ENCODE measurements around the gene GRAMD2B. TPM values are rescaled to one million over a fixed set of nuclear protein-coding genes. Genes with fewer than 3 reads are reported as not detected.

The GRAMD2B gene
- total and polyA plus RNA-seq, 9 donors, result 19.2 to 99.0 (median 32.2) TPM

DNA sequence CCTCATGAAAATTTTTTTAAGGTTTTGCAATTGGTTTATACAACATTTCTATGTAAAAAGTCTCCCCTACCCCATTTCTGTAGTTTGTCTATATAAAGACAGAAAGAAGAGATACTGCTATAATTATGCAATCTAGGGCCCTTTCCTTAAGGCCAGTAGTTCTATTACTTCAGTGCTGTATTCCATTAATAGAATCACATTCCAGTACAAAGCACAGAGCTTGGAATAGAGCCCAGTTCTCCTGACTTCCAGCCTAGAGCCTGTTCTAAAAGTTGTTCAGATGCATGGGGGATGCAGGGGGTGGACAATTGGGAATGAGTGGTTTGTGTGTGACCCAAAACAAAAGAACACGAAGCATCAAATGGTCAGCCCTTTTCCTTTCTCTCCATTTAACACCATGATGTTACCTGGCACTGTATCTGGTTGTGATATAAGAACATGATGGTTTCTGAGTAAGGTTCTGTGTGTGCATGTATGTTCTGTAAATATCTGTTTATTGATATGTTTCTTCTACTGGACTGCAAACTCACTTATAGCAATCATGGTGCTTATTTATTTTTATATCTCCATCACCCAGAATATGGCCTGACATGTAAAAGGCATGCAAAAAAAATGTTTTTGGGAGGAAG is 8.2 kb upstream of the GRAMD2B start:
- Histone ChIP-seq H3K27me3 (no peaks in the 10 kb centered on the region), H3K36me3 (no peaks in the 10 kb centered on the region), H3K9me3 (no peaks in the 10 kb centered on the region), H3K4me1 (ENCODE audit: insufficient read depth) (peaks cover 10% of the 10 kb centered on the region), H3K27ac (peak overlapping the region in 1 of 2 donors; percentile 47), H3K4me3 (no peak overlapping the region)
- TF ChIP-seq EP300 (IDR thresholded peaks at IDR 0.05) (no peak), POLR2A (IDR thresholded peaks at IDR 0.05) (no peak), CTCF (IDR thresholded peaks at IDR 0.05) (no peak)
- 3 to 8% (median 5%) methylated on average over 1 of the region's 1 CpG for WGBS, 3 donors
- intact Hi-C loops (cut with DNase I), result loop anchor here in 1 of 4 donors (5.0 to 10.0 kb wide), 2 partner anchors 60 to 122 kb away; no protein-coding TSS in a partner anchor
- peak; percentile 37 to 68 (median 47) for DNase-seq

DNA sequence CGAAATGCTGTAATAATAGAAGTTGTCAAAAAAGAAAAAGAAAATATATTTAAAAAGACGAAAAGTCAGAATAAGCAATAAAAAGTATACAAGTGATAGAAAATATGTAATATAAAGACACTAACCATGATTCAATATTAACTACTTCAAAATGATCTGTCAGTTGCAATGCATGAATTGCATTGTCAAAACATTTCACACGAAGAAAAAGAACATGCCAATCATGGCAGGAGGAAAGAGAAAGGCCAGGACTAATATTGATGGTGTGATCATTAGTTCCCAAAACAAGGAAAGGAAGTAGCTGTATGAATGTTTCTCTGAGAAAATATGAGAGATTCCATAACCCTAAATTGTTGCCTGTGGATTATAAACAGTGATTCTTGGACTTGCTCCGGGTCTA is 7.4 kb upstream of the GRAMD2B start:
- intact Hi-C loops (cut with DNase I), result loop anchor here in 1 of 4 donors (5.0 to 10.0 kb wide), 2 partner anchors 61 to 122 kb away; no protein-coding TSS in a partner anchor
- peak overlapping the region in 1 of 2 donors; percentile 47 for H3K27ac ChIP-seq
- no peak for DNase-seq

GRCh38 chr5:126416266-126416925 is 6.8 kb upstream of the GRAMD2B start:
- WGBS, 3 donors, result 74 to 90% (median 84%) methylated on average over 4 of the region's 4 CpGs
- TF ChIP-seq EP300 (IDR thresholded peaks at IDR 0.05), result no peak
- TF ChIP-seq POLR2A (IDR thresholded peaks at IDR 0.05), result no peak
- no peak for TF ChIP-seq CTCF (IDR thresholded peaks at IDR 0.05)
- no peaks in the 10 kb centered on the region for H3K27me3 ChIP-seq
- H3K9me3 ChIP-seq, result no peaks in the 10 kb centered on the region
- DNase-seq, result no peak
- H3K27ac ChIP-seq, result peak overlapping the region in 1 of 2 donors; percentile 47
- intact Hi-C loops (cut with DNase I), result loop anchor here in 1 of 4 donors (5.0 to 10.0 kb wide), 2 partner anchors 62 to 121 kb away; no protein-coding TSS in a partner anchor
- peaks cover 10% of the 10 kb centered on the region for H3K4me1 ChIP-seq (ENCODE audit: insufficient read depth)
- H3K4me3 ChIP-seq, result no peak overlapping the region
- H3K36me3 ChIP-seq, result no peaks in the 10 kb centered on the region

More for the DNA sequence above, 7.4 kb upstream of the GRAMD2B start:
- Histone ChIP-seq H3K27me3 (no peaks in the 10 kb centered on the region), H3K4me3 (no peak overlapping the region), H3K4me1 (ENCODE audit: insufficient read depth) (peaks cover 10% of the 10 kb centered on the region), H3K9me3 (no peaks in the 10 kb centered on the region), H3K36me3 (no peaks in the 10 kb centered on the region)
- 53 to 60% (median 56%) methylated on average over 4 of the region's 4 CpGs for WGBS, 3 donors
- TF ChIP-seq POLR2A (IDR thresholded peaks at IDR 0.05), result no peak
- TF ChIP-seq EP300 (IDR thresholded peaks at IDR 0.05), result no peak
- TF ChIP-seq CTCF (IDR thresholded peaks at IDR 0.05), result no peak

DNA sequence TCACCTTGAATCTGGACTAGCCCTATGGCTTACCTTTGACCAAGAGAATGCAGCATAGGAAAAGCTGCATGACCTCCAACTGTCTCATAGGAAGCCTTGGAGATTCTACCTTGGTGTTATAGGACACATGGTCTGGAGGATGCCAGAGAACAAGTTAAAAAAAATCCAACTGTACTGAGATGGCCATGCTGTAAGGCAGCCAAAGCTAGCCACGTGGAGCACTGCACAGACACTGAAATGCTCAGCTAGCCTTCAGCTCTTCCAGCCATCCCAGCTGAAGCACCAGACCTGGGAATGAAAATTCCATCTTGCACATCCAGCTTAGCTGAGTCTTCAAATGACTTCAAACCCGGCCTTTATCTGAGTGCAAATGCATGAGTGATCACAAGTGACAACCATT is 6.0 kb upstream of the GRAMD2B start:
- intact Hi-C loops (cut with DNase I), result loop anchor here in 1 of 4 donors (5.0 to 10.0 kb wide), 2 partner anchors 62 to 120 kb away; no protein-coding TSS in a partner anchor
- no peak overlapping the region for H3K4me3 ChIP-seq
- WGBS, 3 donors, result 82 to 89% (median 85%) methylated on average over 2 of the region's 2 CpGs

More for the DNA sequence above, 6.0 kb upstream of the GRAMD2B start:
- no peak for DNase-seq
- Histone ChIP-seq H3K27ac (no peak overlapping the region), H3K9me3 (no peaks in the 10 kb centered on the region), H3K27me3 (no peaks in the 10 kb centered on the region), H3K4me1 (ENCODE audit: insufficient read depth) (peaks cover 10% of the 10 kb centered on the region), H3K36me3 (no peaks in the 10 kb centered on the region)
- no peak for TF ChIP-seq POLR2A (IDR thresholded peaks at IDR 0.05)
- no peak for TF ChIP-seq CTCF (IDR thresholded peaks at IDR 0.05)
- TF ChIP-seq EP300 (IDR thresholded peaks at IDR 0.05), result no peak
